Measurements from ENCODE around the gene PARVB. TPM values are rescaled to one million over a fixed set of nuclear protein-coding genes. Genes with fewer than 3 reads are reported as not detected.

Gene PARVB
- total RNA-seq, 4 donors from 2014 or later: 120 to 201 (median 147) TPM

DNA sequence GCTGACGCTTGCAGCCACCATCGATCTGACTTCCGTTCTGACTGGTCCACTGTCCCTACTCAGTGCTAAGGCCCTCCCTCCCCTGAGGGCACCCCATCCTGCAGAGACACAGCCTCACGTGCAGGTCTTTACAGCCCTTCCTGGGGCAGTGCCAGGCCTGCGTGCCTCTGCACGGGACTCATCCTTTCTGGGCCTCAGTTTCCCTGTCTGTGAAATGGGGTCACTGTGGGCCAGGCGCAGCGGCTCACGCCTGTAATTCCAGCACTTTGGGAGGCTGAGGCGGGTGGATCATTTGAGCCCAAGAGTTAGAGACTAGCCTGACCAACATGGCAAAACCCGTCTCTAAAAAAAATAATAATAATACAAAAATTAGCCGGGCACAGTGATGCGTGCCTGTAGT is 138.9 kb downstream of the PARVB start:
- TF ChIP-seq POLR2A (IDR thresholded peaks at IDR 0.05): no peak
- TF ChIP-seq, protein P1, sequence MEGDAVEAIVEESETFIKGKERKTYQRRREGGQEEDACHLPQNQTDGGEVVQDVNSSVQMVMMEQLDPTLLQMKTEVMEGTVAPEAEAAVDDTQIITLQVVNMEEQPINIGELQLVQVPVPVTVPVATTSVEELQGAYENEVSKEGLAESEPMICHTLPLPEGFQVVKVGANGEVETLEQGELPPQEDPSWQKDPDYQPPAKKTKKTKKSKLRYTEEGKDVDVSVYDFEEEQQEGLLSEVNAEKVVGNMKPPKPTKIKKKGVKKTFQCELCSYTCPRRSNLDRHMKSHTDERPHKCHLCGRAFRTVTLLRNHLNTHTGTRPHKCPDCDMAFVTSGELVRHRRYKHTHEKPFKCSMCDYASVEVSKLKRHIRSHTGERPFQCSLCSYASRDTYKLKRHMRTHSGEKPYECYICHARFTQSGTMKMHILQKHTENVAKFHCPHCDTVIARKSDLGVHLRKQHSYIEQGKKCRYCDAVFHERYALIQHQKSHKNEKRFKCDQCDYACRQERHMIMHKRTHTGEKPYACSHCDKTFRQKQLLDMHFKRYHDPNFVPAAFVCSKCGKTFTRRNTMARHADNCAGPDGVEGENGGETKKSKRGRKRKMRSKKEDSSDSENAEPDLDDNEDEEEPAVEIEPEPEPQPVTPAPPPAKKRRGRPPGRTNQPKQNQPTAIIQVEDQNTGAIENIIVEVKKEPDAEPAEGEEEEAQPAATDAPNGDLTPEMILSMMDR (IDR thresholded peaks at IDR 0.05 in 4 of 5, conservative IDR thresholded peaks at IDR 0.05 in 1 of 5): no peak
- Histone ChIP-seq H3K27me3 (no peaks in the 10 kb centered on the region), H3K27ac (no peak overlapping the region), H3K4me3 (no peak overlapping the region), H3K4me1 (no peaks in the 10 kb centered on the region), H3K36me3 (peaks cover 0 to 41% of the 10 kb centered on the region in 2 donors), H3K9me3 (no peaks in the 10 kb centered on the region)
- DNase-seq (no peak), ATAC-seq (no peak)
- in situ Hi-C loops (cut with MboI; ENCODE audit: low sequenced_read_pairs in 4 of 4): no loop called here
- intact Hi-C loops (cut with DNase I; ENCODE audit: low total_unique reads): no loop called here

DNA sequence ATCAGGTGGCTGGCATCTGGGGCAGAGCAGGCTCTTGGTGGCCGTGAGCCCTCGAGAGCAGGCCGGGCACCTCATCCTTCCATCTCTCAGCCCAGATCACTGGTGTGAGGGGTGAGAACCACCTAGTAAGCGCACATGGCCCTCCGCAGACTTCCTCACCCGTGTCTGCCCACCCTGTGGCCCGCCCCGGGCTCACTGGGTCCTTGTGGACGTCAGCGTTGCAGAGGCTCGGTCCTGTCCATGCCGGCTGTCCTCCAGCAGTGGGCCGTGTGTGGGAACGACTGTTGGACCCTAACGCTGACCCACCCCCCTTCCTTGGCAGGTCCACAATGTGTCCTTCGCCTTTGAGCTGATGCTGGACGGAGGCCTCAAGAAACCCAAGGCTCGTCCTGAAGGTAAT is 139.4 kb downstream of the PARVB start:
- Histone ChIP-seq H3K27ac (no peak overlapping the region), H3K4me3 (no peak overlapping the region), H3K9me3 (no peaks in the 10 kb centered on the region), H3K36me3 (peaks cover 0 to 41% of the 10 kb centered on the region in 2 donors), H3K4me1 (no peaks in the 10 kb centered on the region), H3K27me3 (no peaks in the 10 kb centered on the region)
- in situ Hi-C loops (cut with MboI; ENCODE audit: low sequenced_read_pairs in 4 of 4): no loop called here
- intact Hi-C loops (cut with DNase I; ENCODE audit: low total_unique reads): no loop called here
- ATAC-seq: no peak
- TF ChIP-seq, protein P1 (IDR thresholded peaks at IDR 0.05 in 4 of 5, conservative IDR thresholded peaks at IDR 0.05 in 1 of 5): no peak
- no peak for TF ChIP-seq POLR2A (IDR thresholded peaks at IDR 0.05)
- DNase-seq: no peak

DNA sequence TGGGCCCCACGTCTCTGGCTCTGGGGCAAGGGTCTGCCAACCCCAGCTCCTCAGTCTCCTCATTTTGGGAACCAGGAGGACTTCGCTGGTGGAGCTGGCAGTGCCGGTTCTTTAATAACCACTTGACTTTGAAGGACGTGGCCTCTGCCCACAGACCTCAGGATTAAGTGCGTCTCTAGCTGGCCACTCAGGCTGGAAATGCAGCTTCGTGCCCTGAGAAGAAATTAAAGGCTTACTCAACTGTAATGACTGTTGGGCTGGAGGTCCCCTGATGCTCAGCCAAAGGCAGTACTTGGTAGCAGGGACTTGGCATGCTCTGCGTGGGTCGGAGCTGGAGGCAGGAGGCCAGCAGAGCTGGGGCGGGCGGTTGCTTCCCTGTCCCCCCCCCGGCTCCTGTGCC is 139.9 kb downstream of the PARVB start:
- no peak for TF ChIP-seq POLR2A (IDR thresholded peaks at IDR 0.05)
- TF ChIP-seq, protein P1 (IDR thresholded peaks at IDR 0.05 in 4 of 5, conservative IDR thresholded peaks at IDR 0.05 in 1 of 5): no peak
- Histone ChIP-seq H3K36me3 (peaks cover 0 to 41% of the 10 kb centered on the region in 2 donors), H3K9me3 (no peaks in the 10 kb centered on the region), H3K27ac (no peak overlapping the region), H3K4me3 (no peak overlapping the region), H3K27me3 (no peaks in the 10 kb centered on the region), H3K4me1 (no peaks in the 10 kb centered on the region)
- in situ Hi-C loops (cut with MboI; ENCODE audit: low sequenced_read_pairs in 4 of 4): no loop called here
- intact Hi-C loops (cut with DNase I; ENCODE audit: low total_unique reads): no loop called here
- DNase-seq: no peak
- ATAC-seq: no peak

DNA sequence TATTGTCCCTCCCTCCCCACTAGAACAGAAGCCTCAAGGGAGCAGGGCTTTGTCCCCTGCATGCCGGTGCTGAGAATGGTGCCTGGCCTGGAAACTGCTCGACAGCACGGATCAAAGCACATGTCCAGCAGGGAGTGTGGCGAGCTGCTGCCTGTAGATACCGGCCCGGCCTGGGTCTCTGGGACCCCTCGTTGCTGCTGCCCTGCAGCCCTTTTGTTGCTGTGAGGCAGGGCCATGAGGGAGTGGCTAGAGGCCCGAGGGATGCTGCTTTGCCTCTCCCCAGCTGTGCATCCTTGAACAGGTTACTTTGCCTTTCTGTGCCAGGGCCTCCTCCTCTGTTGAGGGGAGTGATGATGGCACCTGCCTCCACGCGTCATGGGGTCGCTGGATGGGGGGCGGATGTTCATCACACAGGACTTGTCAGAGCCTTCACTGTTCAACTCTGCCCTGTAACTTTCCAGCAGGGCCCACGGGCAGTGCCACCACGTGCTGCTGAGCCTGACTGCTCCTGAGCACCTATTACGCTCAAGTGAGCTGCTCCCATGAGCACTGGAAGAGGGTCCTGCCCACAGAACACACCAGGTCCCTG is 141.3 kb downstream of the PARVB start:
- TF ChIP-seq, protein P1 (IDR thresholded peaks at IDR 0.05 in 4 of 5, conservative IDR thresholded peaks at IDR 0.05 in 1 of 5): no peak
- no peak for TF ChIP-seq POLR2A (IDR thresholded peaks at IDR 0.05)
- intact Hi-C loops (cut with DNase I; ENCODE audit: low total_unique reads): no loop called here

More for the DNA sequence above, 141.3 kb downstream of the PARVB start:
- Histone ChIP-seq H3K36me3 (peaks cover 0 to 37% of the 10 kb centered on the region in 2 donors), H3K27me3 (no peaks in the 10 kb centered on the region), H3K9me3 (no peaks in the 10 kb centered on the region), H3K4me3 (no peak overlapping the region), H3K4me1 (no peaks in the 10 kb centered on the region), H3K27ac (no peak overlapping the region)
- in situ Hi-C loops (cut with MboI; ENCODE audit: low sequenced_read_pairs in 4 of 4): no loop called here
- DNase-seq (no peak), ATAC-seq (no peak)

Measured in gastrocnemius medialis (tissue), 4 donors.